Ammon's horn (tissue), 1 donor: ENCODE measurements around the gene TULP1.

Experiments used
- DNase-seq: peaks from one replicate; pipeline ENCODE4 v3.0.0-alpha.2; 2016; ENCODE audit warnings: low spot score

Gene TULP1

DNA sequence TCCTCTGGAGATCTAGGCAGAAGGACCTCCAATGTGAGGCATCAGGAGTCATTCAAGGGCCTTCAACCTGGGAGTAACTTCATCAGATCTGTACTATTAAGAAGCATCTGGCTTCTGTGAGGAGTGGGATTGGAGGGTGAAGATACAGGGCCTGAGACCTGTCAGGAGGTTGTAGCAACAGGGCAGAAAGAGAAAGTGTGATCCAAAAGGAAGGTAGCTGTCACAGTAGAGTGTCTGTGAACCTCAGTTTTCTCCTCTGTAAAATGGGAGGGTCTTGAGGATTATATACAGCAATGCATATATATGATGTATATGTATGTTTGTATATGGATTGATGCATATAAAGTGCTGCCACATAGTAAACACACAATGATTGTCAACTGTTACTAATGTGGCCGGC is 47.0 kb downstream of the TULP1 start:
- no peak for DNase-seq

DNA sequence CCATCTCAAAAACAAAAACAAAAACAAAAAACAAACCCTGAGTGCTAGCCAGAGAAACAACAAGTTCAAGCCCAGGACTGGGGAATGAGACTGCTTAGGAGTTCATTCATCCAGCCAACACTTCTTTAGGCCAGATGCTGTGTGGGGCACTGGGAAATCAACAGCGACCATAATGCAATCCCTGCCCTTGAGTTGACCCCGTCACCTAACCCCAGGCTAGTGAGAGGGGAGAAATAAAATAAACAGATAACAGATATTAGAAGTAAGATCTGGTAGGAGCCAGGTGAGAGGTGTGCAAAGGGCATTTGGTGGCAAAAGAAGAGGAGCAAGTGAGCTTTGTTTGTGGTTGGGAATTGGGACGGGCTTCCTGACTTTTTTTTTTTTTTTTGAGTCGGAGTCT is 49.4 kb downstream of the TULP1 start:
- no peak for DNase-seq

DNA sequence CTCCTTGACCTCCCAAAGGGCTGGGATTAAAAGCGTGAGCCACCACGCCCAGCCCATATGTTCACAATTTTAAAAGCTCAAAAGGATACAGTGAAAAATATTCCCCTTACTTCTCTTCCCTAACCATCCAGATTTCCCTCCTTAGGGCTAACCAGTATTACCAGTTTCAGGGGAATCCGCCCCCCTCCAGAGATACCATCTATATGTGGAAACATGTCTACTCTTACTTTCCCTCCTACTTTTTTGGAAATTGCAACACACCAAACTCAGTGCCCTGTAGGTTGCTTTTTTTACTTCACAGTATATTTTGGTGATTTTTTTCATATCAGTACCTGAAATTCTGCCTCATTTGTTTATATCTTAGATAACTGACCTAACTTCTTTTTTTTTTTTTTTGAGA is 51.4 kb downstream of the TULP1 start:
- DNase-seq: no peak

DNA sequence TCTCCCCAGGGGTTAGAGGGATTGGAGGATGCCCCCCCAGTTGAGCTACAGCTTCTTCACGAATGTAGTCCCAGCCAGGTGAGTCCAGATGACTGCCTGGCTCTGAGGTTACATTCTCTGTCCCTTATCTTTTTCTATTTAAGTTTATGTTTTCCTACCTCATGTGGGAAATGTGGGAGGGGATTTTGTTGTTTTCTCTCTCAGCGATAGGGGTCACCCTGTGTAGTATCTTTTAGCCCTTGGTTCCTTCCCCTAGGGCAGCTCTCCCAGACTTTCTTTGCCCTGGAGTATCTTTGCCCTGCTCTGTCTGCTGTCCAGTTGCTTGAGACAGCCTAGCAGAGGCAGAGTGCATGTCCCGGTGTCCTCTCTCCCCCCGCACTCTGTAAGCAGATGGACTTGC is 54.8 kb downstream of the TULP1 start:
- no peak for DNase-seq

DNA sequence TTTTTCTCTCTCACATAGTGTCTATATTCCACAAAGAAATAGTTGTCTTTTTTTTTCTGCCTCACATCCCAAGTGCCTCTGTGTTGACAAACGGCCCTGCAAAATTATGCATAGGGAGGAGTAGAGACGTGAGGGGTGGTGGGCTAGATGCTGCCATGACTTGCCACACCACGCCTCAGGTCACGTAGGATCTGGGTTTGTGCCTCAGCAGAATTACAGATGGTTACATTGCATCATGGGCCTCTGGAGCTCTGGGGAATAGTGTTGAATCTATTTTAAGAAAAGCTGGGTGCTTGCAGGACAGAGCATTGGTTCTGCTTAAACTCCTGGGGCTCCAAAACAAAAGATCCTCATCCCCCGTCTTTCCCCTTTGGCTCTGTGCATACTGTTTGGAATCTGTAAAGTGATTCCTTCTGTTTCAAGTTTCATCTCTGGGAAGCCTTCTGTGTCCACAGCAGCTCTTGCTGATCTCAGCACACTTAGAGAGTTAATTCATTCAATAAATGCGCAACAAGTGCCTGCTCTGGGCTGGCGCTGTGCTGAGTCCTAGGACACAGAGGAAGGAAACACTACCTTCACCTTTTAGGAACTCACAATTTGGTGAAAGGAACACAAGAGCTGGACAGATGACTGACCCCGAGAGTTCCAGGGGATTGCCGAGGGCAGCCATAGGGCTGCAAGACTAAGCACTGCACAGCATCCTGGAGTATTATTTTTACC is 58.1 kb downstream of the TULP1 start:
- DNase-seq: no peak

DNA sequence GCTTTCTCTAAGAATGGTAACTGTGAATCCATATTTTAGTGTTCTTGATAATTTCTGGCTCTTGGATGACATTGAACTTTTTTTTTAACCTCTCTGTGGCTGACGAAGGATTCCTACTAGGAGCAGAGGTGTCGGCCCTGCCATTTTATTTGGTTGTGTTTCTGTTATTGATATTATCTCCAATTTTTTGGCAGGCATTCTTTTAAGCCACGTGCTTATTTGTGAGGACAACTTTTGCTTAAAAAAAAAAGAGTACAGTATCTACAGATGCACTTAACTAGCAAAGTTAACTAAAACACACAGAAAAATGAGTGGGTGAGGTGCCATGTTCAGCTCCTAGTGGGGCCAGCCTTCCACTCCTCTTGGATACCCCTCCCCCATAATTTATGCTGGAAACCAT is 59.5 kb downstream of the TULP1 start:
- no peak for DNase-seq

DNA sequence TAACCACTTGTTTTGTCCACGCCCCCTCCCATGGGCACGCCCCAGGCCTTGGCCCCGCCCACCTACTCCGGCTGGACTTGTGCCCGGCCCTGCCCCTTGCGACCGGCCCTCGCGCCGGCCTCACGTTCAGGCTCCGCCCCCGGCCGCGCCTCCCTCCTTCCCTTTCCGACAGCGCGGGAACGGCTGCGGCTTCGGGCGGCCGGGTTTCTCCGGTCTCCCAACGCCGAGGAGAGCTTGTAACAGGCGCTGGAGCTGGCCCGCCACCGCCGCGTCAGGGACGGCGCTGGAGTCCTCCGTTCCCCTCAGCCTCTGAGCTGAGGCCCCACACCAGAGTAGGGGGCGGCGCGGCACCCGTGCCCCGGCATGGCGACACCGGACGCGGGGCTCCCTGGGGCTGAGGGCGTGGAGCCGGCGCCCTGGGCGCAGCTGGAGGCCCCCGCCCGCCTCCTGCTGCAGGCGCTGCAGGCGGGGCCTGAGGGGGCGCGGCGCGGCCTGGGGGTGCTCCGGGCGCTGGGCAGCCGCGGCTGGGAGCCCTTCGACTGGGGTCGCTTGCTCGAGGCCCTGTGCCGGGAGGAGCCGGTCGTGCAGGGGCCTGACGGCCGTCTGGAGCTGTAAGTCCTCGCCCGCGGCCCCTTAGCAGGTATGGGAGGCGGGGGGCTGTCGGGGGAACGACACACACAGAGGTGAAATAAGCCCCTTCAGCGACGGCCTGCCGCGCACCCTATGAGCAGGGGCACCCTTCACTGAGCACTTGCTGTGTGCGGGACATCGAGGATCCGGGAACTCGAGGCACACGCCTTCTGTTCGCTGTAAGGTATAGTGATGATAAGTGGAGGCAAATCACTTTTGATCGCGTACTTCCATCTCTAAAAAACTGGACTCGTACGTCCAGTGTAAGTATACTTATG is 60.3 kb downstream of the TULP1 start, which contains the start of gene FANCE:
Gene FANCE, plus strand, starts transcription at position 156 of the 908 bp plus-strand sequence. Its CDS starts 208 bp downstream, at position 364.
- DNase-seq: peak; percentile 95

DNA sequence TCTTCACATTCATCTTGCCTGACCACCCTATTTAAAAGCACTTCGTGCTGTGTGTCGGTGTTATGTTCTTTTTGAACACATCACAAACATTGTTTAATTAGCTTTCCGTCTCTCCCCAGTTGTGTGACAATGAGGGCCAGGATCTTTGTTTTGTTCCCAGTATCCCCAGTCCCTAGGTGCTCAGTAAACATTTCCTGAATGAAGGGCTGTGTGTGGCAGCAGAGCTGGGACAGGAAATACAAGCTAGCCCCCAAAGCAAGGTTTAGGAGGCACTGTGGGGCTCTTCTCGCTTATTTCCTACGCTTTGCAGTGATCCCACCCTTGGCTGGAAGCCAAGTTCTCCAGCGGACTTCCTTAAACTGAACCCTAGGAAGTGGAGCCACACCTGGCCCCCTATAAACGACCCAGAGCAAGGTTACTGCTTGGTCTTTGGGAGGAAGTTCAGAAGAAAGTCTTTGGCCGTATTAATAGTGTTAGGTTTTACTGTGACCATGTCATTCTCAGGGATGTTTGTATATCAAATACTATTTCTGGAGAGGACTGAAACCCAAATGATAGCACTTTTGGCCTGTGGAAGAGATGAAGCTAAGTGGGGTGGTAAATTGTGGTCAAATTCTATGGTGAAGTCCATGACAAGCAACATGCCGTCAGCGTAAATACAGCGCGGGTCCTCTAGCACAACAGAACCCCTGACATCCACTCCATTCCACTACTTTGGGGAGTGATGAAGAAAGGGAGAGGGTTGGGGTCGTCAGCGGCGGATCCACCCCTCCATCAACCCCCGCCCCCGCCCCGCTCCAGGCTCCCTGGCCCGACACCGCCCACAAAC is 61.1 kb downstream of the TULP1 start:
- DNase-seq: no peak

DNA sequence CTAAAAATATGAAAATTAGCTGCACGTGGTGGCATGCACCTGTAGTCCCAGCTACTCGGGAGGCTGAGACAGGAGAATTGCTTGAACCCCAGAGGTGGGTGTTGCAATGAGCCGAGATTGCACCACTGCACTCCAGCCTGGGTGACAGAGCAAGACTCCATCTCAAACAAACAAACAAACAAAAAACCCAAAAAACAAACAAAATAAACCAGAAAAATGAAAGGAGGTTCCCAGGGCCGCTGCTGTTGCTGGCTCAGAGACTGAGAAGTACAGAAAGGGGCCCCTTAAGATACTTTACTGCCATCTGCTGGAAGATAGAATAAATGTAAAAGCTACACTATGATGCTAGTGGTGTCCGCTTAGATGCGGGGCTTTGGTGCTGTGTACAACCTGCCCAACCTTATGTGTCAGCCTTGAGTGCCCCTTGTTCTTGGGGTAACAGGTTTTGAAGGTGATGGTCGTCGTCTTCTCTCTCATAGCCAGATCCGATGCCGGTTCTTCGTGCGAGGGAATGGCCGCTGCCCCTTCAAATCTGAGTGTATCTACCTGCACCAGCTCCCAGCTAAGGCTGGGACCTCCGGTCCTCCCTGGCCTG is 63.3 kb downstream of the TULP1 start:
- DNase-seq: peak; percentile 80

DNA sequence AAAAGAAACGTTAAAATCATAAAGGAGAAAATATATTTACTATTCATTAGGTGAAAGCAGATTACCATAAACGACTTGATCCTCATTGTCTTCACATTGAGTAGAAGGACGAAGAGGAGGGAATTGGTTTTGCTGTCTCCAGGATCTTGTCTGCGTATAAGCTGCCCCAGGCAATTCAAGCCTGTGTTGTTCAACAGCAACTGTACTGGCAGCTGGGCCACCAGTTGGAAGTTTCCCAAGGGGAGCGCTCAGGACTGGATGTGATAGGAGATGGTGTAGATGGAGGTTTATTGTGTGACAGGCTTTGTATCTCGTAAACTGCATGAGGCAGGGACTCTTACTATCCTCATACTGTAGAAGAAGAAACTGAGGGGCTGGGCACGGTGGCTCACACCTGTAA is 64.5 kb downstream of the TULP1 start:
- no peak for DNase-seq
